Skeletal muscle cell (primary cell): ENCODE results near the gene LRRTM3.

Source experiments
- DNase-seq: peaks from one replicate; pipeline ENCODE4 v3.0.0-alpha.2; 2010; ENCODE audit warnings: low read depth
- H3K4me3 ChIP-seq: 2 replicates; pipeline ENCODE4 v1.5.1; 2011; ENCODE audit warnings: low read depth, mild to moderate bottlenecking, control low read depth, low read length, moderate library complexity

LRRTM3 gene

DNA sequence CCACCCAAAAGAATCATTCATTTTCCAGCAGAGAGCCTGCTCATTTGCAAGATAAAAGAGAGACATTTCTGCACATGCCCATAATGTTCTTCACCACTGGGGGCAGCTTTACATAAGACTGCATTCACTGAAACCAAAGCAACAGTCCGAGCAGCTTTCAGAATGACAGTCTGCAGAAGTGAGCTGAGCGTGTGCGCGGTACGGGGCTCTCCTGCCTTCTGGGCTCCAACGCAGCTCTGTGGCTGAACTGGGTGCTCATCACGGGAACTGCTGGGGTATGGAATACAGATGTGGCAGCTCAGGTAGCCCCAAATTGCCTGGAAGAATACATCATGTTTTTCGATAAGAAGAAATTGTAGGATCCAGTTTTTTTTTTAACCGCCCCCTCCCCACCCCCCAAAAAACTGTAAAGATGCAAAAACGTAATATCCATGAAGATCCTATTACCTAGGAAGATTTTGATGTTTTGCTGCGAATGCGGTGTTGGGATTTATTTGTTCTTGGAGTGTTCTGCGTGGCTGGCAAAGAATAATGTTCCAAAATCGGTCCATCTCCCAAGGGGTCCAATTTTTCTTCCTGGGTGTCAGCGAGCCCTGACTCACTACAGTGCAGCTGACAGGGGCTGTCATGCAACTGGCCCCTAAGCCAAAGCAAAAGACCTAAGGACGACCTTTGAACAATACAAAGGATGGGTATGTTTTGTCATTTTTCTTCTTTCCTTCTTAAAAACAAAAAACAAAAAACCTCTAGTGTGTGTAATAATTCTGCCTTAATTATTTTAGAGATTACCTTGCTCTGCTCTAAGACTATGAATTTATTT is at the start of gene LRRTM3:
TSS of gene LRRTM3 (plus strand) at position 141 of the 820 bp plus-strand sequence.
- peak within 1 kb of the TSS; percentile 45 for H3K4me3 ChIP-seq
- DNase-seq: peak; percentile 41

DNA sequence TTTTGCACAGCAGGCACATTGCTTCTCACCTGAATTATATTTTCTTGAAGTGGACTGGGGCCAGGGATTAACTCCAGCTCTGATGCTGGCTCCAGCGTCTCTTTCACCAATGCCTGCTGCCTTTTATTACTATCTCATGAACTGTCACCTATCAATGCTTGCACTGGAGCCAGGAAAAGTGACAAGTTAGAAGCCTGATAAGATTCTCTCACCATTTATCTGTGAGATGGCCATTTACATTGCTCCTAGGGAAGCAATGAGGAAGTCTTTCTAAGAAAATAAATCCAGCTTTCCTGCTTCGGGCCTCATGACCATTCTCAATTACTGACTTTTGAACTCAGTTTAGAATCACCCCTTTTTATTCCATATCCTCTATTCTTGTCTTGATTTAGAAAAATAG is 48.5 kb upstream of the LRRTM3 start:
- no peak for DNase-seq
- H3K4me3 ChIP-seq: no peak overlapping the region

DNA sequence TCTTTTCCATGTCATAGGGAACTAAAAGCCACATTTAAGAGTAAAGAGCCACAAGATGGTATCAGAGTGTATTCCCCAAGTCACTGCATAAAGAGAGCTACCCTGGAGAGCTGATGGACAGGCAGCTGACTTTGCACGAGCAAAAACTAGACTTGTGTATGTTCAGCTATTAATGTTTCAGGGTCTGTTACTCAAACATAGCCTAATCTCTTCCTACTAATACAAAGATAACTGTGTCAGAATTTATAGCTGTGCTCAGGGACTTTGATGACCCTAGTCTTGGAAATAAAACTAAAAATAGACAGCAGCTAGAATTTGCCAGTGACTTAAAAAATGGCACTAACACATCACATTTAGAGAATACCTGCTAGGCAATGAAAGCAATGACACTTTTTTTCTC is 45.5 kb upstream of the LRRTM3 start:
- no peak overlapping the region for H3K4me3 ChIP-seq
- no peak for DNase-seq

DNA sequence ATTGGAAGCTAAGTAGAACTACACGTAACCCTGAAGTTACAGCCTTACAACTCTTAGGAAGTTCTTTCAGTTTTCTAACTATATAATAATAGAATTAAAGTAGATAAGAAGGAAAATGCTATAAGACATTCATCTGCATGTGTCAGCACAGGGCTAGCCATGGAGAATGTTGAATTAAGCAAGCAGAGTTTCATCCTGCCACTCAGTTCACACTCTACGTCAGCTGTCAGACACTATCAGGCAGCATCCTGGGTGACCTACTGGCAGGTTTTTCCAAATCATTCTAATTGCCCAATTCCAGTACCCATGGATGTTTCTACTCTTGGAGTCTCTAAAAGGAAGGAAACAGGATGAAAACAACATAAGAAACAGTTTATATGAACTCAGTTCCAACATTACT is 45.0 kb upstream of the LRRTM3 start:
- no peak overlapping the region for H3K4me3 ChIP-seq
- no peak for DNase-seq

DNA sequence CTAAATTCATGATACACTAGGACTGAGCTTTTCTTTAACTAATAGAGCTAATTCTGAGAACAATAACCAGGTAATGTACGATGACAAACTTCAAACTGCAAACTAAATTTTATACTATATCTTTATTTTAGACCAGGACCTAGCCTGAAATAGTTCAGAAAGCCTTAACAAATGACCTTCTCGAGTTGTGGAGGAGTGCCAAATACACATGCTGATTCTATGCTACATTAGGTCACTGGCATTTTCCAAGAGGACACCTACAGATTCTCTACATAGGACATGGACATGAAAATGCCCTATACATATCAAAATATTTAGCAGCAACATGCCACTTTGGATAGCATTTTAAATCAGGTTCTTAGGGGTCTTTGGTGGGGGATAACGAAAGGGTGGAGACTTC is 44.0 kb upstream of the LRRTM3 start:
- DNase-seq: no peak
- H3K4me3 ChIP-seq: no peak overlapping the region

DNA sequence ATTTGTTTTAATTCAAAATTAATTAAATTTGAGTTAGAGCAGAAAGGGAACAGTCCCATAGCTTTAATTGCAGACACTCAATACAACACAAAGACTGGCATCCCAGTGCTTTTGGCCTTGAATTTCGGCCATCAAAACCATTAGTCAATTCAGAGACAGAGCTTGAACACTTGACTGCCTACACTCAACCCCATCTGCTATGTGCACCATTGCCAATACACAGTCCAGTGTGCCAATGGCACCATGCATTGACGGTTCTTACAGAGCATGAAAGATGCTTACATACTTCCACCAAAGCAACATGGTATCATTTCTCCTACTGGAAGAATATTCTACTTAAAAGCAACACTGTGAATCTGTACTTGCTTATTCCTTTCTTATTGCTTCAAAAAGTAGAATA is 43.6 kb upstream of the LRRTM3 start:
- no peak overlapping the region for H3K4me3 ChIP-seq
- DNase-seq: no peak

DNA sequence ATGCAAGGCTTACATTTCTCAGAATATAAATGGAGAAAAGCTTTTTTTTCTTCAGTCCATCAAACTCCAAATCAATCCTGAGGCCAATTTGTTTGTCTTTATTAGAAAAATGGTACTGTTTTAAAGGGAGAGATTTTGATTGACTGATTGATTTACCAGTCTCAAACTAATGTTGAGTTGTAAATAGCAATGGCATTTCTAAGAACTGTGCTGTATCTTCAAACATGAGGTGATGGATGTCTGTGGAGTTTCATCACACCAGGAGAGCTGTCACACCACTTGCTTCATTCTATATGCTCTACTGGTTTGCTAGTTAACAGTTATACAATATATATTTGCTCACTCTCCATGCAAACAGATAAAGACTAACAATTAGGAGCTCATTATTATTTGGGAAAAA is 39.0 kb upstream of the LRRTM3 start:
- DNase-seq: no peak
- H3K4me3 ChIP-seq: no peak overlapping the region

DNA sequence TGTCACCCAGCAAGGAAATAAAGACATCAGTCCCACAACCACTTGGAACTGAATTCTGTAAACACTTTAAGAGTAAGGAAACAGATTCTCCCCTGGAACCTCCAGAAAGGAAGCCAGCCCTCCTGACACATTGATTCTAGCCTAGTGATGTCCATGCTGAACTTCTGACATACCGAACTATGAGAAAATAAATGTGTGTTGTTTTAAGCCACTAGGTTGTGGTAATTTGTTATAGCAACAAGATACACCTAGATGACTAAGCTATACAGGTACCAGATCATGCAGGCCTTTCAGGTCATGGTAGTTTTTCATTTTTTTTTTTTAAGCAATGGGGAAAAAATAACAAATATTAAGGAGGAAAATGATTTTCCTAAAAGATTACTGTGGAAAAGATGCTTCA is 37.6 kb upstream of the LRRTM3 start:
- no peak for DNase-seq
- H3K4me3 ChIP-seq: no peak overlapping the region

DNA sequence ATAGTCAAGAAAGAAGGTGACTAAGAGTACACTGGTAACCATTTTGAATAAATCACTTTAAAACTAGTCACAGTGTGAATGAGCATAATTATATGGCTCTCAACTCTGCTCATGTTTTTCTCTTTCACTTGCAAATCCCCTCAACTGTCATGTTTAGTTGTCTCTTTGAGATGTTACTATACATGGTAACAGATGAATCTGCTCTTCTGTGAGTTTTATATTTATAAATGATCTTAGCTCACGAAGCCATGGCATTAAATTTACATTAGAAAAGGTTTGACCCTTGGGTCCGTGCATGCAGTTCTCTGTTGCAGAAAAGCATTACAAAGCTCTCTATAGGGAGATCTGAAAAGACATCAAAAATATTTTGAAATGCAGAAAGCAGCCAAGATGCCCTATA is 33.0 kb upstream of the LRRTM3 start:
- DNase-seq: no peak
- no peak overlapping the region for H3K4me3 ChIP-seq

DNA sequence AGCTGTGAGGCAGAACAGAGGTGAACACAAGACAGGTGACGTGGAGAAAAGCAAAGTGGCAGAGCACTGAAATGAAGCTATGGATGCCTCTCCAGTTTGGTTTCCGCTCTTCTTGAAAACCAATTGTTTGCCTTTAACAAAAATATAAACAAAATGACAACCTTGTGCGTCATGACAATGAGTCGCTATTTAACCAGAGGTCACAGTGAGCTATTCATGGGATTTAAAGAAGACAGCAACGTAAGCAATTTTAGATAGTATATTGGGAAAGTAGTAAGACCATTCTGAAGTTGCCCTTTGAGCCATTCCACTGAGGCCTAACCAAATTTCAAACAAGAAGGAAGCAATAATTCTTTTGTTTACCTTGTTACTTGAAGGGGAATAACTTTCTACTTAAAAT is 15.2 kb upstream of the LRRTM3 start:
- H3K4me3 ChIP-seq: no peak overlapping the region
- no peak for DNase-seq

DNA sequence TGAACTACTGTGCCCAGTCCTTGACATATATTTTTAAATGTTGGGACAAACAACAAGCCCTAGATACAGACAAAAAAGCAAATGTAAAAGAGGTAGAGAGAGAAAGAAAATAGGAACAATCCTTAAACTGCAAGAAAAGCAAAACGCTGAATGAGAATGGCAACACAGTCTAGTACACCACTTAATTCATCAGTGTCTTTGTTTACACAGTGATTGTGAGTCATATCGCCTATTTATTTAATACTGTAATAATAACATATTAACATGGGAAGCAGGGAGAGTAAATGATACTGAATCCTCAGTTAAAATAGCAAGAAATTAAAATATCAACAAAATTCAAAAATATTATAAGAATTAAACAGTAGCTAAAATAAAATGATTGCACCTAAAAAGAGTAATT is 9.8 kb upstream of the LRRTM3 start:
- no peak for DNase-seq
- no peak overlapping the region for H3K4me3 ChIP-seq

DNA sequence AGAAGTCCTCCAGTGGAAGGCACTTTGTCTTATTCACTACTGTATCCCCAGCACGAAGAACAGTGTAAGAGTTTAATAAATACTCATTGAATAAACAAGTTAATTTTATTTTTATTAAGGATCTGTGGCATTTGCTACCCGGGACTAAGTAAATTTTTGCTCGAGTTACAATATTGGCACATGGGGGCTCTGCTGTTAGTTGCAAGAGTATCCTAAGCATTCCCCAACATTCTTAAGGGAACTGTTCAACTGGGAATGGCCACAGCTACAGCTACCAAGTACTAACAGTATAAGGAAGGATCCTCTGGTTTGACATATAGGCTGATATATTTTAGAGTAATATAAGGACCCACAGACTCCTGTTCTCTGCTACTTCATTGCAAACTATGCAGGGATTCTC is 8.7 kb upstream of the LRRTM3 start:
- H3K4me3 ChIP-seq: no peak overlapping the region

DNA sequence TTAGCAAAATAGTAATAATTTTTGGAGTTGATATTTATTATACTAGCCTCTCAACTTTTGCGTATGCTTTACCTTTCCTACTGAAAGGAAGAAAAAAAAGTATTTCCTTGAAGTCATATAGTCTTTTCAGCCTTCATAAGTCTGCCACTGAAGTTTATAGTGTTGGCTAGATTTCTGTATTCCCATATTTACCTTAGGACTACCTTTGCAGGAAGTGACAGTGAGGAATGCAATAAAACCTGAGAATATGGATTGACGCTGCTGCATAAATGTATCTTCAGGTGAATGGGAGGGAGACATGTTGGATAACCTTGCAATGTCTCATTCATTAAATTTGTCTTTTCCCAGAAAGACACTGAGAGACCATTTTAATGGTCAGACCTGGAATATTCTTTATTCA is 6.6 kb upstream of the LRRTM3 start:
- no peak for DNase-seq
- H3K4me3 ChIP-seq: no peak overlapping the region

More for the DNA sequence above, 8.7 kb upstream of the LRRTM3 start:
- DNase-seq: no peak

DNA sequence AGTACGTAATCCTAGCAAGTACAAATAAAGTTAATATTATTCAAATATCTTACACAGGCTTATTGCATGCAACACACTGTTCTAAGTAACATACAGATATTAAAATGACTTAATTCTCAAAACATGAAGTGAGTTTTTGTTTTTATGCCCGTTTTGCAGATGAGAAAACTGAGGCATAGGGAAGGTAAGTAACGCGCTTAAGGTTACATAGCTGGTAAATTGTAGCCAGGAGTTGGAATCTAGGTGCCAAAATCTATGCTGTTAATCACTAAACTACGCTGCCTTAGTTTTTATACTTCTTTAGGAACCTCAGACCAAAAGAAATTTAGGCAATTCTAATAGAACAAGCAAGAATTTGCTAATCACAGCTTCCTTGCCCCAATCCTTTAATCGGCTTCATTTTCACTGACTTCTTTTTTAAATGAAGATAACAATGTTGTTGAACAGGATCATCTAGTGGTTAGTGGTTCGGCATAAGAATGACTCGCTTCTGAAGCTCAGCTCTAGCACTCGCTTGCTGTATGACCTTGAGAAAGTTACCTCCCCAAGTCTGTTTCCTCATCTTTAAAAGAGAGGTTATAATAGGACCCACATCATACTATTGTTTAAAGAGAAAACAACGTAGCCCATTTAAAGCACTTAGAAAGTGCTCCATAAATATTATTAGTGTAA is 1.0 kb upstream of the LRRTM3 start:
- DNase-seq: no peak
- H3K4me3 ChIP-seq: no peak overlapping the region

DNA sequence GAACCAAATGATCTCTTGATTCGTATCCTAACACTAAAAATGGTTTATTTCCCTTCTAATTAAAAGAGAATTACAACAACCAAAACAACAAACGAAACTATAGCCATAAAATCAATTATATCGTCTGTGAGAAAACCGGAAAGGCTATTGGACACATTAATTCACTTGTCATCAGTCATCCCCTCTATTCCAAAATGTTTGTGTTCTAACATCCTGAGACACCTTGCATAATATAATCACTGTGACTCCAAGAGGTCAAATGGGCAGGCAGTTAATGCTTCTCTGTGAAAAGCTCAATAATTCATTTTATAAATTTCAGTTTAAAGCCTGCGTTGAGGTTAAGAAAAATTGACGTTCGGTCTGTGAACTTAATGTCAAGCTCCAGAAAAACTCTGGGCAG is 463 bp upstream of the LRRTM3 start:
- H3K4me3 ChIP-seq: no peak overlapping the region
- no peak for DNase-seq

DNA sequence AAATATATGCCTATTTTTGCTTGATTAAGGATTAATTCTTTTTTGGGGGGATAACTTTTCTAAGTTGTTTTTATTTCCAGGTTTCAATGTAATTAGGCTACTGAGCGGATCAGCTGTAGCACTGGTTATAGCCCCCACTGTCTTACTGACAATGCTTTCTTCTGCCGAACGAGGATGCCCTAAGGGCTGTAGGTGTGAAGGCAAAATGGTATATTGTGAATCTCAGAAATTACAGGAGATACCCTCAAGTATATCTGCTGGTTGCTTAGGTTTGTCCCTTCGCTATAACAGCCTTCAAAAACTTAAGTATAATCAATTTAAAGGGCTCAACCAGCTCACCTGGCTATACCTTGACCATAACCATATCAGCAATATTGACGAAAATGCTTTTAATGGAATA is 1.0 kb downstream of the LRRTM3 start:
- no peak overlapping the region for H3K4me3 ChIP-seq
- DNase-seq: no peak

DNA sequence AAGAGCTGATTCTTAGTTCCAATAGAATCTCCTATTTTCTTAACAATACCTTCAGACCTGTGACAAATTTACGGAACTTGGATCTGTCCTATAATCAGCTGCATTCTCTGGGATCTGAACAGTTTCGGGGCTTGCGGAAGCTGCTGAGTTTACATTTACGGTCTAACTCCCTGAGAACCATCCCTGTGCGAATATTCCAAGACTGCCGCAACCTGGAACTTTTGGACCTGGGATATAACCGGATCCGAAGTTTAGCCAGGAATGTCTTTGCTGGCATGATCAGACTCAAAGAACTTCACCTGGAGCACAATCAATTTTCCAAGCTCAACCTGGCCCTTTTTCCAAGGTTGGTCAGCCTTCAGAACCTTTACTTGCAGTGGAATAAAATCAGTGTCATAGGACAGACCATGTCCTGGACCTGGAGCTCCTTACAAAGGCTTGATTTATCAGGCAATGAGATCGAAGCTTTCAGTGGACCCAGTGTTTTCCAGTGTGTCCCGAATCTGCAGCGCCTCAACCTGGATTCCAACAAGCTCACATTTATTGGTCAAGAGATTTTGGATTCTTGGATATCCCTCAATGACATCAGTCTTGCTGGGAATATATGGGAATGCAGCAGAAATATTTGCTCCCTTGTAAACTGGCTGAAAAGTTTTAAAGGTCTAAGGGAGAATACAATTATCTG is 1.6 kb downstream of the LRRTM3 start:
- no peak for DNase-seq
- H3K4me3 ChIP-seq: peak overlapping the region; percentile 36

DNA sequence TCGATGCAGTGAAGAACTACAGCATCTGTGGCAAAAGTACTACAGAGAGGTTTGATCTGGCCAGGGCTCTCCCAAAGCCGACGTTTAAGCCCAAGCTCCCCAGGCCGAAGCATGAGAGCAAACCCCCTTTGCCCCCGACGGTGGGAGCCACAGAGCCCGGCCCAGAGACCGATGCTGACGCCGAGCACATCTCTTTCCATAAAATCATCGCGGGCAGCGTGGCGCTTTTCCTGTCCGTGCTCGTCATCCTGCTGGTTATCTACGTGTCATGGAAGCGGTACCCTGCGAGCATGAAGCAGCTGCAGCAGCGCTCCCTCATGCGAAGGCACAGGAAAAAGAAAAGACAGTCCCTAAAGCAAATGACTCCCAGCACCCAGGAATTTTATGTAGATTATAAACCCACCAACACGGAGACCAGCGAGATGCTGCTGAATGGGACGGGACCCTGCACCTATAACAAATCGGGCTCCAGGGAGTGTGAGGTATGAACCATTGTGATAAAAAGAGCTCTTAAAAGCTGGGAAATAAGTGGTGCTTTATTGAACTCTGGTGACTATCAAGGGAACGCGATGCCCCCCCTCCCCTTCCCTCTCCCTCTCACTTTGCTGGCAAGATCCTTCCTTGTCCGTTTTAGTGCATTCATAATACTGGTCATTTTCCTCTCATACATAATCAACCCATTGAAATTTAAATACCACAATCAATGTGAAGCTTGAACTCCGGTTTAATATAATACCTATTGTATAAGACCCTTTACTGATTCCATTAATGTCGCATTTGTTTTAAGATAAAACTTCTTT is 2.3 kb downstream of the LRRTM3 start:
- DNase-seq: peak; percentile 2
- H3K4me3 ChIP-seq: peak overlapping the region; percentile 36

DNA sequence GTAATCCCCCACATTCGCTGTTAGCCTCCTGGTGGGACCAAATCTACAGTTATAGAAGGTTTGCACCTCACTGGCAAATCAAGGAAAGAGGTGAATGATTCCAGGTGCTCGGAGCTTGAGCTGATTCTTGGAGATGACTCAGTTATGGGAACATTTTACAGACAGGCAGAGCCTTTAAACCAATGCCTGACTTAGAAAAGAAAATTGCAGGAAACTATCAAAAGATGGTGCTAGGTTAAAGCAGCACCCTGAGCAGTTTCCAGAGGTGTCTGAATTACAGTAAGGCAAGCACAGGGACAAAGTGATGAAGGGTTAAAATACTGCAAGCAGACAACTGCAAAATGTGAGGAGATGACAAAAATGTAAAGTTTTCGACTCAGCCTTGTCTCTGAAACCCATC is 2.9 kb downstream of the LRRTM3 start:
- DNase-seq: no peak
- H3K4me3 ChIP-seq: no peak overlapping the region

DNA sequence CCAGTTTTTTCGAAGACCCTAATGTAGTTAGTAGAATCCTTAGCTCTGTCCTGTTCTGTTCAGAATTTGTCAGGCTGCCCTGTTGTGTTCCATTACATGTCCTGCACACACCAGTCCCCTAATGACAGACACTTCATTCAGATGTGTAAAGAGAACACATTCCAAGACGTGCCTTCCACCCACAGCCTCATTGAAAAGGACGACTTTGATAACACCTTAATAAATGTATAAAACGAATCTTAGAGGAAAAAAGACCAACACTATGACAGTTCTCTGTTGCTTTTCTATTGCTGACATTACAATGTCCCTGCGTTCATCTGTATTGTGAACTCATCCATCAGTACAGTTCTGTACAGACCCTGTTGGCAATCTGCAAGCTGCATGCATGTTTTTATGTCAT is 3.5 kb downstream of the LRRTM3 start:
- H3K4me3 ChIP-seq: no peak overlapping the region
- no peak for DNase-seq
